GM12878 (cell line): Measurements from ENCODE around the gene BRD3. TPM values are rescaled to one million over a fixed set of nuclear protein-coding genes. Genes with fewer than 3 reads are reported as not detected.

Experiments
- ATAC-seq: fragments of 200-7000 bp; cut with Tn5 transposase; 3 replicates; pipeline ENCODE4 v1.9.1; 2020; ENCODE audit warnings: mild to moderate bottlenecking, moderate library complexity
- BruUV-seq: library from RNA; stranded (reverse); fragments of 400-500 nt; replicated peaks from 2 replicates; lab custom pipeline; 2021; lab: Mats Ljungman, UMichigan
- CTCF ChIA-PET: fragments of 300-600 bp; sonication (Branson Sonifier 250); formaldehyde crosslinking; extraction: SDS; loops from one replicate; lab custom pipeline; 2021; ENCODE audit warnings: inconsistent platforms; lab: Yijun Ruan, JAX
- POLR2A ChIA-PET: fragments of 350-600 bp; formaldehyde crosslinking; extraction: SDS; loops from one replicate; lab custom pipeline; 2021; ENCODE audit warnings: inconsistent platforms; lab: Charles Lee
- RAD21 ChIA-PET: fragments of 300-600 bp; sonication (Branson Sonifier 250); formaldehyde crosslinking; loops from one replicate; lab custom pipeline; 2023; ENCODE audit warnings: antibody characterized with exemption; ENCODE audit not compliant: unreplicated experiment; lab: Charles Lee
- SMC1A ChIA-PET: fragments of 300-600 bp; sonication (Branson Sonifier 250); formaldehyde crosslinking; loops from one replicate; lab custom pipeline; 2023; ENCODE audit not compliant: unreplicated experiment, uncharacterized antibody; lab: Charles Lee
- DNase-seq: peaks from one replicate; pipeline ENCODE4 v3.0.0-alpha.2; 2011; ENCODE audit warnings: low read depth, low spot score
- FAIRE-seq: peaks from 3 replicates; lab custom pipeline; 2011; peaks lifted over from hg19 to GRCh38; lab: Jason Lieb, UNC
- H2AFZ ChIP-seq: 2 replicates; pipeline ENCODE4 v1.6.0; 2011; ENCODE audit warnings: low read depth, low read length, control low read depth; ENCODE audit not compliant: control insufficient read depth
- H3K27ac ChIP-seq: 2 replicates; pipeline ENCODE4 v1.5.1; 2011; ENCODE audit warnings: control low read depth; ENCODE audit not compliant: control insufficient read depth, insufficient read depth
- H3K27me3 ChIP-seq, 2 experiments: replicated peaks in 1 of 2; 2 replicates each; pipeline versions ENCODE4 v1.6.0 to v1.6.1; 2011; ENCODE audit warnings: low read length in 1 of 2; ENCODE audit not compliant: control insufficient read depth in 2 of 2, insufficient read depth in 2 of 2
- H3K36me3 ChIP-seq, 2 experiments: 2 replicates each; pipeline ENCODE4 v1.5.1; 2011; ENCODE audit warnings: low read length in 1 of 2; ENCODE audit not compliant: control insufficient read depth in 2 of 2, insufficient read depth in 2 of 2
- H3K4me1 ChIP-seq: 2 replicates; pipeline ENCODE4 v1.6.1; 2011; ENCODE audit warnings: mild to moderate bottlenecking, low read length, moderate library complexity, mixed read lengths; ENCODE audit not compliant: control insufficient read depth, insufficient read depth
- H3K4me2 ChIP-seq: 2 replicates; pipeline ENCODE4 v1.6.0; 2011; ENCODE audit warnings: control low read depth; ENCODE audit not compliant: control insufficient read depth, insufficient read depth
- H3K4me3 ChIP-seq: fragments of 200-600 bp; sonication (generic); 2 replicates; pipeline ENCODE4 v1.5.1; 2016
- H3K79me2 ChIP-seq: 2 replicates; pipeline ENCODE4 v1.6.0; 2011; ENCODE audit warnings: low read length; ENCODE audit not compliant: control insufficient read depth, insufficient read depth
- H3K9ac ChIP-seq: 2 replicates; pipeline ENCODE4 v1.8.0; 2011; ENCODE audit warnings: low read length, control low read depth, mixed read lengths; ENCODE audit not compliant: control insufficient read depth, insufficient read depth
- H3K9me3 ChIP-seq: replicated peaks from 3 replicates; pipeline ENCODE4 v1.5.1; 2011; ENCODE audit warnings: mild to moderate bottlenecking, low read length; ENCODE audit not compliant: control insufficient read depth, insufficient read depth
- H4K20me1 ChIP-seq: 2 replicates; pipeline ENCODE4 v1.6.0; 2011; ENCODE audit not compliant: control insufficient read depth, insufficient read depth
- ATF3 ChIP-seq: IDR thresholded peaks from 2 replicates; pipeline ENCODE4 v1.6.1; 2011; ENCODE audit warnings: low read depth, mild to moderate bottlenecking, low read length, moderate library complexity, borderline replicate concordance; ENCODE audit errors: extremely low read depth
- BACH1 ChIP-seq: fragments of 450-650 bp; IDR thresholded peaks from 2 replicates; pipeline ENCODE4 v1.6.1; 2017; ENCODE audit warnings: mild to moderate bottlenecking, borderline replicate concordance
- BCL11A ChIP-seq: IDR thresholded peaks from 2 replicates; pipeline ENCODE4 v1.6.1; 2011; ENCODE audit warnings: low read depth, low read length
- CBFB ChIP-seq: IDR thresholded peaks from 2 replicates; pipeline ENCODE4 v1.6.1; 2016; ENCODE audit warnings: antibody characterized with exemption, low read depth
- CEBPB ChIP-seq, 2 experiments: fragments of 150-350 bp in 1 of 2; IDR thresholded peaks; 2 replicates each; pipeline ENCODE4 v1.6.1; 2012 to 2014; ENCODE audit warnings: low read depth in 2 of 2, low read length in 2 of 2, borderline replicate concordance in 1 of 2, inconsistent platforms in 1 of 2
- CHD2 ChIP-seq: IDR thresholded peaks from 2 replicates; pipeline ENCODE4 v1.6.1; 2011; ENCODE audit warnings: low read depth, low read length, improper control_type of control experiment, borderline replicate concordance
- FOXK2 ChIP-seq: fragments of 450-650 bp; IDR thresholded peaks from 2 replicates; pipeline ENCODE4 v1.6.1; 2017; ENCODE audit warnings: mild to moderate bottlenecking, moderate library complexity
- MEF2A ChIP-seq: IDR thresholded peaks from 2 replicates; pipeline ENCODE4 v1.6.1; 2011; ENCODE audit warnings: low read depth, mild to moderate bottlenecking, low read length, moderate library complexity; ENCODE audit not compliant: insufficient read depth
- PBX3 ChIP-seq: IDR thresholded peaks from 2 replicates; pipeline ENCODE4 v1.6.1; 2011; ENCODE audit warnings: mild to moderate bottlenecking, low read depth, low read length, moderate library complexity; ENCODE audit not compliant: insufficient replicate concordance
- POLR2A ChIP-seq: IDR thresholded peaks from 2 replicates; pipeline ENCODE4 v1.6.1; 2011; ENCODE audit warnings: low read depth, mild to moderate bottlenecking, low read length
- PRDM15 ChIP-seq: fragments of 450-650 bp; formaldehyde crosslinking; IDR thresholded peaks from 2 replicates; pipeline ENCODE4 v1.4.0; 2020; ENCODE audit warnings: mild to moderate bottlenecking, moderate library complexity
- RBBP5 ChIP-seq: fragments of 200-600 bp; sonication (generic); conservative IDR thresholded peaks from 2 replicates; pipeline ENCODE4 v1.6.1; 2016
- REST ChIP-seq: IDR thresholded peaks from 2 replicates; pipeline ENCODE4 v1.6.1; 2012; ENCODE audit warnings: mild to moderate bottlenecking, low read depth, low read length
- WRNIP1 ChIP-seq: IDR thresholded peaks from 2 replicates; pipeline ENCODE4 v1.6.1; 2011; ENCODE audit warnings: low read depth, low read length, improper control_type of control experiment, borderline replicate concordance
- ZNF207 ChIP-seq: fragments of 450-650 bp; IDR thresholded peaks from 2 replicates; pipeline ENCODE4 v1.6.1; 2014; ENCODE audit warnings: antibody characterized with exemption, mild to moderate bottlenecking, borderline replicate concordance
- WGBS: methylation state at CpG from one replicate; pipeline ENCODE4 v1.1.6; 2016; ENCODE audit warnings: low lambda C conversion rate; ENCODE audit not compliant: insufficient replicate concordance, insufficient coverage; ENCODE audit errors: missing lambda C conversion rate; 5-methylcytosine and 5-hydroxymethylcytosine counted together
- in situ Hi-C: fragments of 300-500 bp; cut with MboI; formaldehyde crosslinking; loops from 9 replicates; pipeline ENCODE4 v1.14.3; 2018; ENCODE audit warnings: mixed read lengths
- intact Hi-C: fragments of 100-400 bp; cut with micrococcal nuclease; formaldehyde crosslinking; loops from one replicate; pipeline ENCODE4 v1.14.2; 2022; ENCODE audit not compliant: unreplicated experiment
- polyA plus RNA-seq, 11 experiments: library from polyadenylated mRNA; depleted of rRNA in 4 of 11; unstranded in 6 of 11; stranded (reverse) in 5 of 11; fragments of >200 nt; fragmentation: Nextera tagmentation in 4 of 11; fragmentation: Illumina TruSeq in 1 of 11; extraction: Ambion mirVana in 4 of 11; extraction: Trizol in 1 of 11; gene quantifications; 1 replicate in 1 of 11; 2 replicates in 10 of 11; pipeline versions ENCODE4 v1.2.1 to v1.2.3, GENCODE V29; 2011 to 2016; ENCODE audit warnings: inconsistent platforms in 2 of 11, missing spikeins in 2 of 11, low read depth in 1 of 11
- total RNA-seq, 4 experiments: library from RNA; depleted of rRNA in 3 of 4; stranded (reverse); fragments of >200 nt in 3 of 4; fragmentation: Illumina TruSeq in 1 of 4; extraction: Trizol in 1 of 4; gene quantifications; 2 replicates each; pipeline versions ENCODE4 v1.2.1 to v1.2.3, GENCODE V29; 2013 to 2021

BRD3 gene
- total and polyA plus RNA-seq, 10 of the 15 experiments (the other 5 are each of a cell fraction or from before 2014, with no cell fraction given) = 0.53 to 20.8 (median 4.8) TPM

- Histone ChIP-seq H3K27me3 (no peaks in the 10 kb centered on the region), H3K36me3 (no peaks in the 10 kb centered on the region; a peak in 2 of 4 replicates), H3K79me2 (no peaks in the 10 kb centered on the region), H4K20me1 (no peaks in the 10 kb centered on the region), H3K4me3 (no peak overlapping the region), H3K9ac (no peak overlapping the region), H3K9me3 (no peaks in the 10 kb centered on the region), H3K4me1 (peaks cover 5% of the 10 kb centered on the region), H3K27ac (no peak overlapping the region), H2AFZ (no peak overlapping the region), H3K4me2 (no peak overlapping the region)
- BruUV-seq = no TSS peak
- intact Hi-C loops = no loop called here
- WGBS = 96% methylated on average over 9 of the region's 9 CpGs
- in situ Hi-C loops = no loop called here
- no peak for DNase-seq
- SMC1A ChIA-PET = no interaction called here
- no peak for FAIRE-seq
- POLR2A ChIA-PET = no interaction called here
- no peak for ATAC-seq
- CTCF ChIA-PET = no interaction called here
- RAD21 ChIA-PET = no interaction called here
- TF ChIP-seq ATF3 (no peak), BACH1 (no peak), PBX3 (no peak), CEBPB (IDR thresholded peaks at IDR 0.05; ENCODE audit: borderline replicate concordance in 1 of 2, low read depth in 2 of 2, low read length in 2 of 2) (no peak), BCL11A (no peak), FOXK2 (no peak), PRDM15 (CRISPR knock-in tag) (no peak), MEF2A (no peak), CHD2 (no peak), REST (no peak), POLR2A (no peak), CBFB (no peak), ZNF207 (no peak), RBBP5 (no peak), WRNIP1 (no peak)
Measured at GRCh38 chr9:134028076-134028475, 39.8 kb downstream of the BRD3 start.
